CD4-positive, alpha-beta T cell treated with Interleukin-17A for 4 hours (primary cell): ENCODE data around the gene DHCR7.

ENCODE experiments used
- DNase-seq: peaks from one replicate; pipeline ENCODE4 v3.0.0-alpha.2; 2020; ENCODE audit warnings: mixed read lengths

Gene DHCR7

GRCh38 chr11:71477641-71478527 is 29.7 kb upstream of the DHCR7 start:
- no peak for DNase-seq

GRCh38 chr11:71476926-71477640 is 28.9 kb upstream of the DHCR7 start:
- no peak for DNase-seq

GRCh38 chr11:71476031-71476430 is 27.8 kb upstream of the DHCR7 start:
- DNase-seq: no peak

- DNase-seq: no peak
Observed at GRCh38 chr11:71474771-71475483, 26.7 kb upstream of the DHCR7 start.

- no peak for DNase-seq
Observed at GRCh38 chr11:71474141-71474770, 26.1 kb upstream of the DHCR7 start.

- DNase-seq: no peak
Observed at GRCh38 chr11:71473793-71474080, 25.5 kb upstream of the DHCR7 start.

GRCh38 chr11:71472941-71473792 is 25.0 kb upstream of the DHCR7 start:
- no peak for DNase-seq

- DNase-seq: no peak
Observed at GRCh38 chr11:71472357-71472885, 24.2 kb upstream of the DHCR7 start.

GRCh38 chr11:71470946-71471345 is 22.8 kb upstream of the DHCR7 start:
- no peak for DNase-seq

- no peak for DNase-seq
Observed at GRCh38 chr11:71467164-71467563, 19.0 kb upstream of the DHCR7 start.

GRCh38 chr11:71466358-71466757 is 18.2 kb upstream of the DHCR7 start:
- no peak for DNase-seq

- no peak for DNase-seq
Observed at GRCh38 chr11:71465054-71465453, 16.9 kb upstream of the DHCR7 start.

- no peak for DNase-seq
Observed at GRCh38 chr11:71463331-71464211, 15.4 kb upstream of the DHCR7 start.

GRCh38 chr11:71462726-71463125 is 14.5 kb upstream of the DHCR7 start:
- DNase-seq: no peak

GRCh38 chr11:71461696-71462095 is 13.5 kb upstream of the DHCR7 start:
- DNase-seq: no peak

- DNase-seq: no peak
Observed at GRCh38 chr11:71459767-71460320, 11.7 kb upstream of the DHCR7 start.

- DNase-seq: no peak
Observed at GRCh38 chr11:71459076-71459766, 11.0 kb upstream of the DHCR7 start.

GRCh38 chr11:71458146-71459070 is 10.2 kb upstream of the DHCR7 start:
- DNase-seq: no peak

GRCh38 chr11:71456831-71457230 is 8.6 kb upstream of the DHCR7 start:
- no peak for DNase-seq
